GM21360 (cell line): ENCODE results near the gene PCDHA1.

ENCODE experiments used
- ATAC-seq: cut with Tn5 transposase; IDR thresholded peaks from one replicate; pipeline ENCODE4 v1.9.1; 2021; ENCODE audit warnings: mild to moderate bottlenecking, moderate library complexity; ENCODE audit not compliant: unreplicated experiment

Gene PCDHA1

DNA sequence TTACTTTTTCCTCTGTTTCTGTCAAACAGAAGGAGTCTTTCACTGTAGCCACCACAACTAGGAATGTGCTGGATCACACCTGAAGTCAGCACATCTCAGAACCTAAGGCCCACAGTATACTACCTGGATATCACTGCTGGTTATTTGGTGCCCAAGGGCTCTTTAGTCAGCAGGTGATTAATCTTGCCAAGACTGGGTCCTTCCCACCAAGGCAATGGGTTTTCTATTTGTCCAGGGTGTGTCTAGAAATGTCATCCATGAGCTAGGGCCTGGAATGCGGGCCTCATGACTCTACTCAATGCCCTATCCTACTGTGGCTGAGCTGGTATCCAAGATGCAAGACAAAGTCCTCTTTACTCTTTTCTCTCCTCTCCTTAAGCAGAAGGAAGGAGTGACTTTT lies 130.4 kb downstream of the PCDHA1 start:
- no peak for ATAC-seq

DNA sequence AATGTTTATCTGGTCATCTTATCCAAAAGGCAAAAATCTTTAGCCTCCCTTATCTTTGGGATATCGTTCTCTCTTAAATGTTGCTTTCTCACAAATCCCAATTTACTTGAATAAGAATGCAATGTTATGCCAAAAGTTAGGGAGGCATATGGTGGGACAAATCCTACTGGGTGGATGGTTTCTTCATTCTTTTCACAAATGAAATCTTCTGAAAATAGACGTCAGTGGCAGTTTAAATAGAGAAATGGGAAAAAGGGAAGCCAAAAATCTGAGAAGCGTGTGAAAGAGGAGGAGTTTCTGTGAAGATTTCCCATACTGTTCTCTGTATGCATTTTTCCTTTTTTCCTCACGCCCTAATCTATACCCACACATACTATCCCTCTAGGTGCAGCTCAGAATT lies 137.7 kb downstream of the PCDHA1 start:
- no peak for ATAC-seq

DNA sequence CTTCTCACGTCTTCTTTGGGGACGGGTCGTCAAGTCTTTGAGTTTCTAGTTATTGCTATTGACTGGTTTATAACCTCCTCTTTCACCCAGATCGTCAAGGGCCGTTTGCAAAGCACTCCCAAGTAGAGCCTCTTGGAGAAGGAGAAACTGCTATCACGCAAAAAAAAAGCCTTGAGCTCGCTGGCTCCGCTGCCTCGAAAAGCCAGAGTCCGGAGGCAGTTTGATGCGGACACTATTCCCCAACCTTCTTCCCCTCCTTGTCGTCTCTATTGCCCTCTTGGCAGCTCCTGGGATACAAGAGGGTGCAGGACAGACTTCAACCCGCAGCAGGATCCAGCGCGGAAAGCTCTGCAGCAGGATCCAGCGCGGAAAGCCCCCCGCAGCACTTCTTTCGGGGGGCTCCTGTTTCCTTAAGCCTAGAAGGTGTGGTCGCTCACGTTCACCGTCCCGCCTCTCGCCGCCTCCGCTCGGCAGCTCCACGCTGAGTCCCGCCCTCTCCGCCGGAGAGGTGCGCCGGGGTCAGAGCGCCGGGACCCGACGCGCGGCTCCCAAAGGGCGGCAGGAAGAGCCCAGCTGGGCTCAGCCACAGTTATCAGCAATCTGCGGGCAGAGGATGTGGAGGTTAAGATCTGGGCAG lies 140.0 kb downstream of the PCDHA1 start, which contains the start of gene PCDHAC1:
Gene PCDHAC1 (plus strand): TSS at position 494 of the 637 bp plus-strand sequence. CDS start 594 bp downstream, outside the sequence.
- ATAC-seq, result no peak

DNA sequence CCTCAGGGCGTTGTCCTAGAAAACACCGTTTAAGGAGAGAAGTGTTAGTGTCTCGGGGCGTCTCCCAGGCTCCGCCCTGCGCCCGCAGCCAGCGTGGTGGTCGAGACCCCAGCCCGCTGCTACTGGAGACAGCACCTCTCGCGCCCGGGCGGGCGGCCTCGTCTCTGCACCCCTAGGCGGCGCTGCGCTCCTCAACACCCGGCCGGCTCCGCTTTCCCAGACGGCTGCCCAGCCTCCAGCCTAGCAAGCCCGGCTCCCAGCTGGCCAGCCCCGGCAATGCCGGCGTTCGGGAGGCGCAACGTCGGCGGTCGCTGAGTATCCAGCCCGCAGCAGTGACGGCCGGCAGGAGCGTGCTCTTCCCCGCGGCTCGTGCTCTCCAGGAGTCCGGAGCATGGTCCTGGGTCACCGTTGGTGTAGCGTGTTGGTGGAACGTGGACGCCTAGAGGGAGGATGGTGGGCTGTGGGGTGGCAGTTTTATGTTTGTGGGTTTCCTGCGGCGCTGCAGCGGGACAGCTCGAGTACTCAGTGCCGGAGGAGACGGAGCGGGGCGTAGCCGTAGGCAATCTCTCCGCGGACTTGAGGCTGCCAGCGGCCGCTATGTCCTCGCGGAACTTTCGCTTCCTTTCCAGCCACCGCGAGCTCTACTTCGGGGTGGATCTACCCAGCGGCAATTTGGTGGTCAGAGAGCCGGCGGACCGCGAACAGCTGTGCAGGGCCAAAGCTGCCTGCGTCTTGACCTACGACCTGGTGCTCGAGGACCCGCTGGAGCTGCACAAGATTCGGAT lies 140.7 kb downstream of the PCDHA1 start:
- no peak for ATAC-seq

DNA sequence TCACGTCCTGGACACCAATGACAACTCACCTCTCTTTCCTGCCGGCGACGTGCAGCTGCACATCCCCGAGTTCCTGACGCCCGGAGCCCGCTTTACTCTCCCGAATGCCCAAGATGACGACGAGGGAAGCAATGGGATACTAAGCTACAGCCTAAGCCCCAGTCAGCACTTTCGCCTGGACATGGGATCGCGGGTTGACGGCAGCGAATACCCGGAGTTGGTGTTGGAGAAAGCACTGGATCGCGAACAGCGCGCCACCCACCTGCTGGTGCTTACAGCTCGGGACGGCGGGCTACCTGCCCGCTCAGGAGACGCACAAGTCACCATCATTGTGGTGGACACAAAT lies 141.3 kb downstream of the PCDHA1 start:
- no peak for ATAC-seq

DNA sequence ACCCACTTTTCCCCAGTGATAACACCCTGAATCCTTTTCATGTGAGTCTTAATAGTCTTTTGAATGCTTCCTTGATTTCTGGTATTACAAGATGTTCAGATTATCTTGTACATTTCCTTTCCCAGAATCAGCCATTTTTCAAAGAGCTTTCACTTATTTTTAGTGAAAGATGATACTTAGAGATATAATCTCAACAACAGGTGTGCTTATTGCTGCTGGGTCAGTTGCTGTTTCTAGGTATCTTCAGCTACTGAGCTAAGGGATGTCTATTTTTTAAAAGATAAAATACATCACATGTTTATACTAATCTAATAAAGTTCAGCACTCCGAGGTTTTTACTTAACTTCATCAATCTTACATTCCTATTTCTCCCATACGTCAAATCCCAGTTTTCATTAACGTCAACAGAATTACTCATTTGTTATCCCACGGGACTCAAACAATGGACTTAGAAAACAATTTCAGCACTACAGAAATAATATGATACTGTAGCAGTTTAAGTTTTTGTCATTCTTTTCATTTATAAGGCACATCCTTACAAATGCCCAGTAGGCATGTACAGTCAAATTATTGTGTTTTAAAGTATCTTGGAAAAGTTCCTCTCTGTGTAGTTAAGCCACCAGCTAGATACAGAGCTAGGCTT lies 149.1 kb downstream of the PCDHA1 start:
- ATAC-seq, result no peak

DNA sequence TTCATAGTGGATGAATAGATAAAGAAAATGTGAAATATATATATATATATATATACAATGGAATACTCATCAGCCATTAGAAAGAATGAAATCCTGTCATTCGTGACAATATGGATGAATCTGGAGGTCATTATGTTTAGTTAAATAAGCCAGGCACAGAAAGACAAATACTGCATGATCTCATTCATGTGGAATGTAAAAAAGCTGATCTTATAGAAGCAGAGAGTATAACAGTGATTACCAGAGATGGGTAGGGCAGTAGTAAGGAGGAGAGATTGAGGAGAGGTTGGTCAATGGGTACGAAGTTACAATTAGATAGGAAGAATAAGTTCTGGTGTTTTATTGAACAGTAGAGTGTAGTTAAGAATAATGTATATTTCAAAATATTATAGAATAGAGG lies 160.6 kb downstream of the PCDHA1 start:
- no peak for ATAC-seq

DNA sequence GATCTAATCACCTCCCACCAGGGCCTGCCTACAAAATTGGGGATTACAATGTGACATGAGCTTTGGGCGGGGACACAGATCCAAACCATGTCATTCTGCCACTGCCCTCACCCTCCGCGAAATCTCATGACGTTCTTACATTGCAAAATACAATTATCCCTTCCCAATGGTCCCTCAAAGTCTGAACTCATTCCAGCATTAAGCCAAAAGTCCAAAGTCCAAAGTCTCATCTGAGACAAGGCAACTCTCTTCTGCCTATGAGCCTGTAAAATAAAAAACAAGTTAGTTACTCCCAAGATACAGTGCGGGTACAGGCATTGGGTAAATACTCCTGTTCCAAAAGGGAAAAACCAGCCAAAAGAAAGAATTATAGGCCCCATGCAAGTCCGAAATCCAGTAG lies 165.7 kb downstream of the PCDHA1 start:
- ATAC-seq, result no peak

DNA sequence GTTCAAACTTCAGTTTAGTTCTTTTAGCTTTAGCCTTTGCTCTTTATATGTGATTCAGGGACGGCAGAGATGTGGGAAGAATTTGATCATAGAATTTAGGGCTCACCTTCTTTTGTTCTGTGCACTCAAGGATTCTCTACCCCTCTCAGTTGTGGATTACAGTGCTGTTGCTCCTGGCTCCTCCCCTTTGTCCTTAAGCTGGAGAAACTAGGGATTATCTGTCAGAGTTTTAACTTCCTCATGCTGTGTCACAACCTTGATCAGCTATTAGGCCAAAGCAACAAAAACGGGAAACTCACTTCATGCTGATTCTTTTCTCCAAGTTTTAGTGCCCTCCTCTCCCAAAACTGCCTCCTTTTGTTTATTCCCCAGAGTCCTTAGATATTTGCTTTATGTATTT lies 167.3 kb downstream of the PCDHA1 start:
- no peak for ATAC-seq

DNA sequence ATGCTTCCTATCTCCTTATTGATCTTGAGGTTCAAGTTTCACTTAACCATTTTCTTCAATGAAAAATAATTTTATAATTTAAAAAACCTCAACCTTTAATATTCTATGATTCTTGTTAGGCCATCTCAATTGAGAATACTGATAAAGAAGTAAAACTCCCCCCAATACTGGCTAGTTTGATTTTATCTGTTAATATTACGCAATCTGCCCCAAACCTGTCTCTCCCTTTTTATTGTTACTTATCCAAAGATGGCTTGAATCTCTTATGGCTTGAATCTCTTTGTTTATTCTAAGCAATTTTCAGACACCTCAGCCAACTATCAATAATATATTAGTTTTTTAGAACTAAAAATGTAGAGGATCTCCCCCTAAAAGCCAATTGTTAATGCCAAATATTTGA lies 176.2 kb downstream of the PCDHA1 start:
- no peak for ATAC-seq

DNA sequence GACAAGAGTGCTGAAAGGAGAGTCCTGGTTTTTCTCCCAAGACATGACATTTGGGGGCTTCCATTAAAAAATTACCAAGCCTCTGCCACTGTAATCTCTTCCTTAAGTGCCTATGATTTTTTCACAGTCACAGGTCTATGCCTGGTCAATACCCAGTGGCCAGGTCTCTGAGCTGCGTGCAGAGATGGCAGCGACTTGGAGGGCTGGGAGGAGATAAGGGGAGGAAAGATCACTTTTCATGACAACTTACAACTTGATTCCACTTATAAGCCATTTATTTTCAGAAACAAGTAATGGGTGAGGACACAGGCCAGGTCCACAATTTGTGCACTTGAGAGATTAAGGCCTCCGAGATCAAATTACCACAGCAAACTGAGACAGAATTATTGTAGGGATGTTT lies 178.4 kb downstream of the PCDHA1 start:
- ATAC-seq, result no peak

DNA sequence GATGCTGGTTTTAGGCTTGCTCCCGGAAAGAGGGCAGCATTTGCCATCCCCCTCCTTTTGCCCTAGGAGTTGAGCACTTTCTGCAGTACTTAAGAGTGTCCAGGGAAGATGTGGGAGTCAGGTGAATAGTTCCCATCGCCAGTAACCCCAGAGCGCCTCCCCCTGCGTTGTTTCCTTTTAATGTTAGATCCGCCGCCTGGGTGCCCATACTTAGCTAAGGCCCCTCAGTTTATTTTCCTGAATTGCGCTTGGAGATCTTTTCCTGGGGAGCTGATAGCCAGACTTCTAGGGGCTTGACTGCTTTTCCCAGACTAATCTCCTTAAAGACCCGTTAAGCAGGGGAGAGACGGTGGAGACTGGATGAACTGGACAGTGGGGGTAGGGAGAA lies 180.0 kb downstream of the PCDHA1 start:
- ATAC-seq, result no peak

DNA sequence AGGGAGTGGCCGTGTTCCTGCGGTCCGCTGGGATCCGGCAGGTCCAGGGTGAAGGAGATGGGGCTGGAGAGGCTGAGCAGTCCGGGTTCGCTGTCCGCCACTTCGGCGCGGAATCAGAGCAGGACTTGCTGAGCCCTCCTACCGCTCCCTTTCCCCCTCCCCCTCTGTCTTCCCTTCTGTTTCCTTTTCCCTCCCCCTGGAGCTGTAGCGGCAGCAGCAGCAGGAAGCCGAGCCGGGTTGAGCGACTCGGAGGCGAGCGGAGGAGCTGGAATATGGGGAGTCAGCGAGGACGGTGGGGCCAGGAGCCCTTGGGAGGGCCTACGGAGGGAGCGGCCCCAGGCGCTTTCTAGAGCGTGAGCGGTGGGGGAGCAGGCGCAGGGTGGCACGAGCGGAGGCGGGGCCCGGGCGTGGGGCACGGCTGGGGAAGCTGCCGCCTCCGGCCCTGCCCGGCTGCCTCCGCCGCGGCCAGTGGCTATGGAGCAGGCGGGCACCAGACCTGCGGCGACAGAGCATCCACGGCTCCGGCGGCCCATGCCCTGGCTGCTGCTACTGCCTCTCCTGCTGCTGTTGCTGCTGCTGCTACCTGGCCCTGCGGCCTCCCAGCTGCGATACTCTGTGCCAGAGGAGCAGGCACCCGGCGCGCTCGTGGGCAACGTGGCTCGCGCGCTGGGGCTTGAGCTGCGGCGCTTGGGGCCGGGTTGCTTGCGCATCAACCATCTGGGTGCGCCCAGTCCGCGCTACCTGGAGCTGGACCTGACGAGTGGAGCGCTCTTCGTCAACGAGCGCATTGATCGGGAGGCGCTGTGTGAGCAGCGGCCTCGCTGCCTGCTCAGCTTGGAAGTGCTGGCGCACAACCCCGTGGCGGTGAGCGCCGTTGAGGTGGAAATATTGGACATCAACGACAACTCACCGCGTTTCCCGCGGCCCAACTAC lies 180.6 kb downstream of the PCDHA1 start, which contains the start of gene PCDHAC2:
Gene PCDHAC2 (plus strand): TSS at position 184 of the 933 bp plus-strand sequence. CDS start 291 bp downstream, at position 475.
- ATAC-seq, result no peak

DNA sequence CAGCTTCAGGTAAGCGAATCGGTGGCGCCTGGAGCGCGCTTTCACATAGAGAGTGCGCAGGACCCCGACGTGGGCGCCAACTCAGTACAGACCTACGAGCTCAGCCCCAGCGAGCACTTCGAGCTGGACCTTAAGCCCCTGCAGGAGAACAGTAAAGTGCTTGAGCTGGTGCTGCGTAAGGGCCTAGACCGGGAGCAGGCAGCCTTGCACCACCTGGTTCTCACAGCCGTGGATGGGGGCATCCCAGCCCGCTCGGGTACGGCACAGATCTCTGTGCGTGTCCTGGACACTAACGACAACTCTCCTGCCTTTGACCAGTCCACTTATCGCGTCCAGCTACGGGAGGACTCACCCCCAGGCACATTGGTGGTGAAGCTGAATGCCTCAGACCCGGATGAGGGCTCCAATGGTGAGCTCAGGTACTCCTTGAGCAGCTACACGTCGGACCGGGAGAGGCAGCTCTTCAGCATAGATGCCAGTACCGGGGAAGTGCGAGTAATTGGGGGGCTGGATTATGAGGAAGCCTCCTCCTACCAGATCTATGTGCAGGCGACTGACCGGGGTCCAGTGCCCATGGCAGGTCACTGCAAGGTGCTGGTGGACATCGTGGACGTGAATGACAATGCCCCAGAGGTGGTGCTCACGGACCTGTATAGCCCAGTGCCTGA lies 181.4 kb downstream of the PCDHA1 start:
- no peak for ATAC-seq

DNA sequence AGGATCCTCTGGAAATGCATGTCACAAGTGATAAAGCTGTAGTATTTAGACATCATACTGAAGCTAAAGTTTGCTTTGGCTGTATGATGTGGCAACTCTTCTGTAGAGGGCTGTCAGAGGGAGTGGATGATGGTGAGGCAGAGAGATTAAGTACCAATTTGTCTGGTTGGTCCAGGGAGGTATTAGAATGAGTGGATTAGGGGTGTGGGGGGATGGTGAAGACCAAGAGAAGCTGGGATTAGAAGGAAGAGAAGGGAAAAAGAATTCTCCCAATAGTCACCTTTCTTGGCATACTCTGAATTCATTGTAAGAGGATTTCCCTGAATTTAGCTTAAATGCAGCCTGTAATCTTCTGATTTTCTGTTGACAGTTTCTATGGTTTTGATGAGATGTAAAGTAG lies 183.9 kb downstream of the PCDHA1 start:
- no peak for ATAC-seq

DNA sequence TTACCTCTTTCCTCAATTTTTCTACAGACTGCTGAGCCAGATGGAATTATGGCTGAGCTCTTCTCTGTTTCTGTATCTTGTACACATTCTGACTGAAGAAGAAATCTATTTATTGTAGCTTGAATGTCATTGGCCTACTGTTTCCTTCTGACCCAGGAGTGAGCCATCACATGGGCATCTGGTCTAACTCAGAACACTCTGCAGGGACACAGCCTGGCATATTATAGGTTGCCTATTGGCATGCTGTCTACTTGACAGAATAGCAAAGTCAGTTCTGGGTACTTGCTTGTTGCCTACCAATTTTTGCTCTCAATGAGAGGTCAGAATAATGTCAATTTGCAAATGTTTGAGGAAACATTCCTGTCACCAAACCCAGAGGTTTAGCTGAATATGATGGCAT lies 187.6 kb downstream of the PCDHA1 start:
- no peak for ATAC-seq

DNA sequence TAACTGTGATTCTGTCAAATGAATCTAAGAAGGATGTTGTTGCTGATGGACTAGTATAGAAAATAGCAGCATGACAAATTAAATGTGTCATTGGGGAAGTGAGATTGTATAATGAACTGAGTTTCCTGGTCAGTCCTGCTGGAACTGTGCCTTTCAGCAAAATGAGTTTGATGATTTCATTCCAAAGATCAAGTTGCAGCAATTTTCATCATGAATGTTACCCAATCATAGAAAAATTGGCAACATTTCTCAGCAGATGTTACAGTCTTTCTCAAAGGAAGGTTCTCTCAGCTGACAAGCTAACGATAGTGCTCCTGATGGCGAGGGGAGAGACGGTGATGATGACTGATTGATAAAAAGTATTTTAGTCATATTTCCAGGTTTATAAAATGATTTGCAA lies 191.1 kb downstream of the PCDHA1 start:
- ATAC-seq, result no peak

DNA sequence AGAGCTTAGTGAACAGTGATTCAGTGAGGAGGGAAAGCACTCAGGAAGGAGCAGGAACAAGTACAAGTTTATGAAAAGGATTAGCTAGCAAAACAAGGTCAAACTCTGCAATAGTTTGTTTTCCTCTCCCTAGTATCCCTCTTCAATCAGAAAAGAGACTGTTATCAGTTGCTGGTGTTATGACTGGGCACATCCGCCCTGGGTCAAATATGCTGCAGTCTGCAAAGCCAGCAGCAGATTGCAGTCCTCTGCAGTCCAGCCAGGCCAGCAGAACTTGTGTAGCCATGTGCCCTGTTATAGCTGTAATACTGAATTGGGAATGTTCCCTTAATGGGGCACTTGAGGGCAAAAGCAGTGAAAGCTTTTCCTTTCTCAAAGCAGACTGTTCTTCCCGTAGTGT lies 192.3 kb downstream of the PCDHA1 start:
- ATAC-seq, result no peak

DNA sequence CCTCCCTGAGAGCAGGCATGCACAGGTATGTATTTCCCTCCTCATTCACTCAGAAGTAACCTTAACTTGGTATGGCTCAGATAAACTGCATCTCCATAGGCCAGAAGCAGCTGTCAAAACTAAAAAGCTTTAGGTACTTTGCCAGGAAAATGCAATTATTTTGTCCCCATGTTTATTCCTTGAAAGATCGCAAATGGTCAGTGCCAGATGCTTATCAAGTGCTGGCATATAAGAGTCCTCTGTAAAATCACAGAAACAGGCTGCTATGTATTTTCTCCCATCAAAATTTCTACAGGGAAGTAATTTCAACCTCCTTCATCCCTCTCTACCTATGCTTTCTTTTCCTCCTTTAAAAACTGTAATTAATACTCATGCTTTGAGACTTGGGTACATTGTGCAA lies 193.0 kb downstream of the PCDHA1 start:
- no peak for ATAC-seq

DNA sequence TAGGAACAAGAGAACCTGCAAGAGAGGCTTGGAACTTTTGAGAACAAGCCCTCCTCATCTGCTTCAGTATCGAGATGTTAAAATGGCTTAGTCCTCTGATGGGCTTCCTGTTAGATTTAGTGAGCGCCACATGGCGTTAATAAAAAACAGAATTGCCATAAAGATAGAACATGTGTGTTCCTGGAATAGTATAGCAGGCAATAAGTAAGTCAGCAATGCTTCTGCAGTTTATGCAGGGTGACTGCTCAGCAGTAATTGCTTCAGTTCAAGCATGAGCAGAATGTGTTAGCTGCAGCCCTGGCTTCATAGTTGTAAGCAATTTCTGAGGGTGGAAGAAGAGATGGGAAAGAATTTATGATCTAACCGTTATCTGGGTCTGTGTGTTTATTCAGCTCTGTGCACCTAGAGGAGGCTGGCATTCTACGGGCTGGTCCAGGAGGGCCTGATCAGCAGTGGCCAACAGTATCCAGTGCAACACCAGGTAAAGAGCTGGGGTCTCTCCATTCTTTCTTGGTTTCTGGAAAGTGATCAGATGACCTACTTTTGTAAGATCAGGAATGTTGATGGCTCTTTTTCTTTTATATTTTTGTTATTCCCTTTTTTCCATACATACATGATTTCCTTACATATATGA lies 196.3 kb downstream of the PCDHA1 start:
- no peak for ATAC-seq
